Loucy (cell line): Measurements from ENCODE around the gene WDR7.

Experiments
- H2AFZ ChIP-seq: fragments of 200-600 bp; sonication (generic); 2 replicates; pipeline ENCODE4 v1.6.0; 2016; ENCODE audit warnings: antibody characterized with exemption, mild to moderate bottlenecking, low read length, moderate library complexity
- H3F3A ChIP-seq: fragments of 200-600 bp; 2 replicates; pipeline ENCODE4 v1.6.0; 2016; ENCODE audit warnings: antibody characterized with exemption, low read depth, mild to moderate bottlenecking
- H3K27me3 ChIP-seq: fragments of 200-600 bp; sonication (generic); 2 replicates; pipeline ENCODE4 v1.6.1; 2014; ENCODE audit warnings: low read length, mild to moderate bottlenecking; ENCODE audit not compliant: insufficient read depth, poor library complexity, severe bottlenecking
- H3K36me3 ChIP-seq: fragments of 200-600 bp; sonication (generic); 2 replicates; pipeline ENCODE4 v1.6.1; 2016; ENCODE audit warnings: low read length; ENCODE audit not compliant: insufficient read depth
- H3K4me1 ChIP-seq: fragments of 200-600 bp; sonication (generic); 2 replicates; pipeline ENCODE4 v1.5.1; 2014; ENCODE audit warnings: low read length, mild to moderate bottlenecking; ENCODE audit not compliant: insufficient read depth, poor library complexity, severe bottlenecking
- H3K4me2 ChIP-seq: fragments of 200-600 bp; sonication (generic); 2 replicates; pipeline ENCODE4 v1.6.0; 2014; ENCODE audit warnings: antibody characterized with exemption, low read length, low read depth, mild to moderate bottlenecking; ENCODE audit not compliant: poor library complexity, severe bottlenecking
- H3K4me3 ChIP-seq: fragments of 200-600 bp; sonication (generic); 2 replicates; pipeline ENCODE4 v1.5.1; 2014; ENCODE audit warnings: low read length, mild to moderate bottlenecking, mixed read lengths; ENCODE audit not compliant: poor library complexity, severe bottlenecking
- H3K79me2 ChIP-seq: fragments of 200-600 bp; sonication (generic); 2 replicates; pipeline ENCODE4 v1.6.1; 2014; ENCODE audit warnings: low read length; ENCODE audit not compliant: insufficient read depth
- H3K9ac ChIP-seq: fragments of 200-600 bp; sonication (generic); 2 replicates; pipeline ENCODE4 v1.6.0; 2014; ENCODE audit warnings: mild to moderate bottlenecking, low read depth, low read length, moderate library complexity; ENCODE audit not compliant: poor library complexity, severe bottlenecking
- H3K9me2 ChIP-seq: fragments of 200-600 bp; sonication (generic); replicated peaks from 2 replicates; pipeline ENCODE4 v1.6.1; 2016; ENCODE audit warnings: low read depth, low read length, mixed read lengths
- H3K9me3 ChIP-seq: fragments of 200-600 bp; sonication (generic); 2 replicates; pipeline ENCODE4 v1.6.1; 2014; ENCODE audit warnings: mild to moderate bottlenecking, antibody characterized with exemption, low read length, low read depth; ENCODE audit not compliant: insufficient read depth
- H4K20me1 ChIP-seq: fragments of 200-600 bp; sonication (generic); 2 replicates; pipeline ENCODE4 v1.6.0; 2014; ENCODE audit warnings: antibody characterized with exemption, low read length, mild to moderate bottlenecking; ENCODE audit not compliant: insufficient read depth, poor library complexity, severe bottlenecking
- EZH2phosphoT487 ChIP-seq: fragments of 200-600 bp; IDR thresholded peaks from 2 replicates; pipeline ENCODE4 v1.6.1; 2018; ENCODE audit warnings: antibody characterized with exemption, mild to moderate bottlenecking, moderate library complexity, borderline replicate concordance
- TF ChIP-seq, protein P1 (sequence below): fragments of 200-600 bp; sonication (generic); conservative IDR thresholded peaks from 2 replicates; pipeline ENCODE4 v1.5.1; 2014; ENCODE audit warnings: mild to moderate bottlenecking, antibody characterized with exemption, low read length

The WDR7 gene

DNA sequence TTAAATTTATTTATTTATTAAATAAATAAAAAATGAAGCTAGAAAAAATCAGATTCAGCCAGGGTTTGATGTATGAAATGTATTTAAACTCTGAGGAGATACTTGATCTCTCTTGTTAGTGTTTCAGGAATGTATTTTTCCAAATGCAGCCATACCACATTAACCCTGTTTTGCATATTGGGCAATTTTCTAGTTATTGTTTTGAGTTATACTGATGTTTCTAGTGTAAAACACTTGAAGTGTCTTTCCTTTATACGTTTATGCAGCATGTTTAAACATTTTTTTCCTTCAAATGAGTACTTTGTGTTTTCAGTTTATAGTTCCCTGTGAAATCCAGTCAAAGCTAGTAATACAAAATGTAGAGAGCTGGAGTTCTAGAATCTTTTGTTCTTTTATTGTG, 69.9 kb downstream of the WDR7 start:
- no peak overlapping the region for H3K4me3 ChIP-seq
- H3K9ac ChIP-seq = no peak overlapping the region
- H3K36me3 ChIP-seq = no peaks in the 10 kb centered on the region
- H3K4me2 ChIP-seq = no peak overlapping the region
- H3K9me3 ChIP-seq = no peaks in the 10 kb centered on the region
- H3F3A ChIP-seq = no peaks in the 10 kb centered on the region
- H4K20me1 ChIP-seq = no peaks in the 10 kb centered on the region
- TF ChIP-seq EZH2phosphoT487 = no peak
- TF ChIP-seq, protein P1, sequence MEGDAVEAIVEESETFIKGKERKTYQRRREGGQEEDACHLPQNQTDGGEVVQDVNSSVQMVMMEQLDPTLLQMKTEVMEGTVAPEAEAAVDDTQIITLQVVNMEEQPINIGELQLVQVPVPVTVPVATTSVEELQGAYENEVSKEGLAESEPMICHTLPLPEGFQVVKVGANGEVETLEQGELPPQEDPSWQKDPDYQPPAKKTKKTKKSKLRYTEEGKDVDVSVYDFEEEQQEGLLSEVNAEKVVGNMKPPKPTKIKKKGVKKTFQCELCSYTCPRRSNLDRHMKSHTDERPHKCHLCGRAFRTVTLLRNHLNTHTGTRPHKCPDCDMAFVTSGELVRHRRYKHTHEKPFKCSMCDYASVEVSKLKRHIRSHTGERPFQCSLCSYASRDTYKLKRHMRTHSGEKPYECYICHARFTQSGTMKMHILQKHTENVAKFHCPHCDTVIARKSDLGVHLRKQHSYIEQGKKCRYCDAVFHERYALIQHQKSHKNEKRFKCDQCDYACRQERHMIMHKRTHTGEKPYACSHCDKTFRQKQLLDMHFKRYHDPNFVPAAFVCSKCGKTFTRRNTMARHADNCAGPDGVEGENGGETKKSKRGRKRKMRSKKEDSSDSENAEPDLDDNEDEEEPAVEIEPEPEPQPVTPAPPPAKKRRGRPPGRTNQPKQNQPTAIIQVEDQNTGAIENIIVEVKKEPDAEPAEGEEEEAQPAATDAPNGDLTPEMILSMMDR = no peak
- no peaks in the 10 kb centered on the region for H3K27me3 ChIP-seq
- H3K4me1 ChIP-seq = peaks cover 6% of the 10 kb centered on the region
- no peaks in the 10 kb centered on the region for H3K79me2 ChIP-seq
- H2AFZ ChIP-seq = no peak overlapping the region
- H3K9me2 ChIP-seq = no peaks in the 10 kb centered on the region

DNA sequence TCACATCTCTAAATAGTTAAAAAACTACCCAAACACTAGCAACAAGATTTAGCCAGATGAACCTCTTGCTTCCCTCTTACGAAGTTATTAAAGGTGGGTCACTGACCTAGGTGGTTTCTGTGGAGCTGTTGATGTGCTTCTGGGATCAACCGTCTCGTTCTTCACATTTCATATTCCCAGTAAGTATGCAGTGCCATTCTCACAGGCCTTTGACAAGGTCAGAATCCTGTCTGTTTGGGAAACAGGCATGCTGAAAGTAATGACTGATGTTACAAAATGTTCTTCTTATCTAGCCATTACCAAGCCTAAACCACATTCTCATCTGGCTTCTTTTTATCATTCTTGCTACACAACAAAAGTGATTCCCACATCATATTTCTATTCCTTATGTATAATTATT, 70.3 kb downstream of the WDR7 start:
- Histone ChIP-seq H4K20me1 (no peaks in the 10 kb centered on the region), H3F3A (no peaks in the 10 kb centered on the region), H3K9me2 (no peaks in the 10 kb centered on the region), H3K79me2 (no peaks in the 10 kb centered on the region), H3K9me3 (no peaks in the 10 kb centered on the region), H3K4me2 (no peak overlapping the region), H3K27me3 (no peaks in the 10 kb centered on the region), H3K9ac (no peak overlapping the region), H2AFZ (no peak overlapping the region), H3K4me3 (no peak overlapping the region), H3K36me3 (no peaks in the 10 kb centered on the region), H3K4me1 (peaks cover 4% of the 10 kb centered on the region)
- TF ChIP-seq, protein P1 = no peak
- TF ChIP-seq EZH2phosphoT487 = no peak

DNA sequence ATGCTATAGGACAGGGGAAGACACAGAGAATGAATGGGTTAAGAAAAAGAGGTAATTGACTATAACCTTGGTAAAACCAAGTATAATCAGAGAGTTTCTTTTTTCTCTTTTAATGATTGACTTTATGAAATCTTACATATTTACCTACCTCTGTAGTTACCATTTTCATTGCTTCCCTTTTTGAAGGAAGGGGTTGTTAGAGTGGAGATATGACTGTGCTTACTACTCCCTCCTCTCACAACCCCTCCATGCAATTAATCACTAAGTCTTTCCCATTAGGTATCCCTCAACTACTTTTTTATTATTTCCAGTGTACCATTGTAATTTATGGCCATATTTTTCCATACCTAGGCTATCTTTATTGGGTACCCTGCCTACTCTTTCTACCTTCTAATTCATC, 71.4 kb downstream of the WDR7 start:
- H3K79me2 ChIP-seq = no peaks in the 10 kb centered on the region
- no peaks in the 10 kb centered on the region for H4K20me1 ChIP-seq
- H3K27me3 ChIP-seq = no peaks in the 10 kb centered on the region
- H3K9me2 ChIP-seq = no peaks in the 10 kb centered on the region
- H3K9ac ChIP-seq = no peak overlapping the region
- no peak overlapping the region for H3K4me3 ChIP-seq
- H3F3A ChIP-seq = no peaks in the 10 kb centered on the region
- TF ChIP-seq EZH2phosphoT487 = no peak
- TF ChIP-seq, protein P1 = no peak
- no peaks in the 10 kb centered on the region for H3K4me1 ChIP-seq
- H3K36me3 ChIP-seq = no peaks in the 10 kb centered on the region
- no peak overlapping the region for H2AFZ ChIP-seq
- no peaks in the 10 kb centered on the region for H3K9me3 ChIP-seq
- H3K4me2 ChIP-seq = no peak overlapping the region
